AG04450 (cell line): Measurements from ENCODE around the gene UGDH. TPM values are rescaled to one million over a fixed set of nuclear protein-coding genes. Genes with fewer than 3 reads are reported as not detected.

Experiments
- CTCF ChIA-PET: fragments of 300-600, 350-600 bp; formaldehyde crosslinking; extraction: SDS; loops from one replicate; lab custom pipeline; 2022; ENCODE audit warnings: antibody characterized with exemption, inconsistent platforms; lab: Charles Lee
- POLR2A ChIA-PET: fragments of 350-600 bp; formaldehyde crosslinking; extraction: SDS; loops from one replicate; lab custom pipeline; 2021; ENCODE audit warnings: antibody characterized with exemption, inconsistent platforms; lab: Yijun Ruan, JAX
- DNase-seq: peaks from one replicate; pipeline ENCODE4 v3.0.0-alpha.2; 2011; ENCODE audit warnings: low read depth, low spot score
- H3K27ac ChIP-seq: one replicate; pipeline ENCODE4 v1.5.1; 2012; ENCODE audit warnings: low read depth, low read length, control low read depth
- H3K27me3 ChIP-seq: one replicate; pipeline ENCODE4 v1.6.0; 2012; ENCODE audit warnings: low read length; ENCODE audit not compliant: control insufficient read depth, insufficient read depth
- H3K4me3 ChIP-seq: 2 replicates; pipeline ENCODE4 v1.5.1; 2011; ENCODE audit warnings: mild to moderate bottlenecking, low read depth, low read length, control low read depth
- H3K9me3 ChIP-seq: 2 replicates; pipeline ENCODE4 v1.5.1; 2012; ENCODE audit warnings: low read length; ENCODE audit not compliant: control insufficient read depth, insufficient read depth
- CTCF ChIP-seq: IDR thresholded peaks from 2 replicates; pipeline ENCODE4 v1.5.1; 2011; ENCODE audit warnings: low read depth, low read length, control low read depth, inconsistent platforms
- polyA plus RNA-seq: library from polyadenylated mRNA; depleted of rRNA; stranded (reverse); fragments of >200 nt; gene quantifications from 2 replicates; pipeline ENCODE4 v1.2.3, GENCODE V29; 2011

Gene UGDH
- polyA plus RNA-seq, 1 experiment: 117 TPM

- no peak for TF ChIP-seq CTCF
- H3K4me3 ChIP-seq: peak overlapping the region; percentile 92
- H3K27ac ChIP-seq: no peak overlapping the region
- no peak for DNase-seq
- CTCF ChIA-PET: interaction anchor here (1.0 kb wide), 1 partner anchor 57 kb away, joined by 3 read pairs; no protein-coding TSS in a partner anchor
- H3K27me3 ChIP-seq: no peaks in the 10 kb centered on the region
- POLR2A ChIA-PET: interaction anchor here (0.6 to 2.6 kb wide), 4 partner anchors 16 to 114 kb away, joined by 3 to 64 read pairs (median 37); partner anchors contain the start of gene SMIM14
- peaks cover 7% of the 10 kb centered on the region for H3K9me3 ChIP-seq
Observed at GRCh38 chr4:39525822-39526690, 1.2 kb downstream of the UGDH start.

- POLR2A ChIA-PET: interaction anchor here (0.7 to 1.3 kb wide), 4 partner anchors 108 to 175 kb away, joined by 3 to 13 read pairs (median 4); partner anchors contain the start of gene SMIM14
- CTCF ChIA-PET: interaction anchor here (0.6 to 0.9 kb wide), 2 partner anchors 18 to 535 kb away, joined by 3 to 4 read pairs; no protein-coding TSS in a partner anchor
Observed at GRCh38 chr4:39524161-39524957, 2.9 kb downstream of the UGDH start.

GRCh38 chr4:39522068-39522467 is 5.2 kb downstream of the UGDH start:
- no peak overlapping the region for H3K27ac ChIP-seq
- H3K27me3 ChIP-seq: no peaks in the 10 kb centered on the region
- no peaks in the 10 kb centered on the region; the same call in 1 of the 2 replicates for H3K9me3 ChIP-seq
- no peak for DNase-seq
- TF ChIP-seq CTCF: no peak
- POLR2A ChIA-PET: interaction anchor here (0.6 kb wide), 1 partner anchor 37 kb away, joined by 3 read pairs; no protein-coding TSS in a partner anchor
- peak overlapping the region; percentile 5; the same call in 1 of the 2 replicates for H3K4me3 ChIP-seq
- CTCF ChIA-PET: no interaction called here

More at GRCh38 chr4:39524161-39524957, 2.9 kb downstream of the UGDH start:
- Histone ChIP-seq H3K27ac (no peak overlapping the region), H3K9me3 (no peaks in the 10 kb centered on the region; the same call in 1 of the 2 replicates), H3K4me3 (peak overlapping the region; percentile 25), H3K27me3 (no peaks in the 10 kb centered on the region)
- TF ChIP-seq CTCF: no peak
- DNase-seq: no peak

GRCh38 chr4:39521253-39521919 is 5.9 kb downstream of the UGDH start:
- CTCF ChIA-PET: interaction anchor here (0.9 kb wide), 1 partner anchor 52 kb away, joined by 3 read pairs; no protein-coding TSS in a partner anchor
- Histone ChIP-seq H3K27me3 (no peaks in the 10 kb centered on the region), H3K9me3 (no peaks in the 10 kb centered on the region), H3K27ac (no peak overlapping the region), H3K4me3 (peak overlapping the region; percentile 15; the same call in 1 of the 2 replicates)
- no peak for TF ChIP-seq CTCF
- POLR2A ChIA-PET: interaction anchor here (0.6 kb wide), 2 partner anchors 37 to 185 kb away, joined by 3 read pairs; no protein-coding TSS in a partner anchor
- no peak for DNase-seq
